ENCODE measurements around the gene AOC3. TPM values are rescaled to one million over a fixed set of nuclear protein-coding genes. Genes with fewer than 3 reads are reported as not detected.

Gene AOC3
- total and polyA plus RNA-seq, 4 donors, result 50.0 to 154 (median 69.2) TPM

GRCh38 chr17:42832934-42833766, 17.8 kb upstream of the AOC3 start, which contains the start of gene PSME3:
Gene PSME3 (plus strand): TSS chr17:42833397. CDS start chr17:42833632, 235 bp downstream.
- Histone ChIP-seq H3K9me3 (ENCODE audit: control insufficient read depth in 4 of 4, insufficient read depth in 3 of 4, low read length in 3 of 4) (no peaks in the 10 kb centered on the region), H3K9ac (ENCODE audit: insufficient read depth in 1 of 2, low read length in 2 of 2) (peak within 1 kb of the TSS; percentile 97), H3K27ac (ENCODE audit: low read depth in 1 of 2, low read length in 1 of 2) (peak within 1 kb of the TSS; percentile 90 to 93), H3K4me3 (peak within 1 kb of the TSS; percentile 88), H3K4me1 (ENCODE audit: control insufficient read depth in 5 of 5, insufficient read depth in 5 of 5, low read length in 5 of 5) (peaks cover 0 to 18% (median 3%) of the 10 kb centered on the region in 5 donors), H3K36me3 (ENCODE audit: control insufficient read depth in 4 of 4, insufficient read depth in 4 of 4, low read length in 4 of 4) (peaks cover 6 to 20% (median 11%) of the 10 kb centered on the region in 4 donors), H3K27me3 (ENCODE audit: control insufficient read depth in 3 of 3, insufficient read depth in 3 of 3, low read length in 2 of 3) (no peaks in the 10 kb centered on the region)
- 0% methylated on average over 71 of the region's 71 CpGs for WGBS, 2 donors
- no peak for TF ChIP-seq CTCF (IDR thresholded peaks at IDR 0.05; ENCODE audit: control extremely low read depth, extremely low read depth)
- ATAC-seq (ENCODE audit: insufficient read depth, low FRiP score), result peak; percentile 90
- peak; percentile 92 to 94 (median 93) for DNase-seq

GRCh38 chr17:42833767-42834422, 17.1 kb upstream of the AOC3 start:
- H3K4me1 ChIP-seq (ENCODE audit: control insufficient read depth in 5 of 5, insufficient read depth in 5 of 5, low read length in 5 of 5), result peaks cover 0 to 18% (median 3%) of the 10 kb centered on the region in 5 donors
- H3K27ac ChIP-seq (ENCODE audit: low read depth in 1 of 2, low read length in 1 of 2), result peak overlapping the region; percentile 90 to 93
- no peak for DNase-seq
- H3K4me3 ChIP-seq, result peak overlapping the region; percentile 88
- no peak for ATAC-seq (ENCODE audit: insufficient read depth, low FRiP score)
- peak overlapping the region; percentile 82 to 97 for H3K9ac ChIP-seq (ENCODE audit: insufficient read depth in 1 of 2, low read length in 2 of 2)
- H3K9me3 ChIP-seq (ENCODE audit: control insufficient read depth in 4 of 4, insufficient read depth in 3 of 4, low read length in 3 of 4), result no peaks in the 10 kb centered on the region
- TF ChIP-seq CTCF (IDR thresholded peaks at IDR 0.05; ENCODE audit: control extremely low read depth, extremely low read depth), result no peak
- WGBS, 2 donors, result 7% methylated on average over 18 of the region's 18 CpGs
- peaks cover 10 to 27% (median 14%) of the 10 kb centered on the region in 4 donors for H3K36me3 ChIP-seq (ENCODE audit: control insufficient read depth in 4 of 4, insufficient read depth in 4 of 4, low read length in 4 of 4)
- H3K27me3 ChIP-seq (ENCODE audit: control insufficient read depth in 3 of 3, insufficient read depth in 3 of 3, low read length in 2 of 3), result no peaks in the 10 kb centered on the region

- H3K36me3 ChIP-seq (ENCODE audit: control insufficient read depth in 4 of 4, insufficient read depth in 4 of 4, low read length in 4 of 4), result peaks cover 16 to 37% (median 24%) of the 10 kb centered on the region in 4 donors
- H3K9ac ChIP-seq (ENCODE audit: insufficient read depth in 1 of 2, low read length in 2 of 2), result no peak overlapping the region
These were observed 15.3 kb upstream of the AOC3 start for GRCh38 chr17:42835732-42836131.

More at GRCh38 chr17:42835732-42836131, 15.3 kb upstream of the AOC3 start:
- no peak for TF ChIP-seq CTCF (IDR thresholded peaks at IDR 0.05; ENCODE audit: control extremely low read depth, extremely low read depth)
- Histone ChIP-seq H3K4me1 (ENCODE audit: control insufficient read depth in 5 of 5, insufficient read depth in 5 of 5, low read length in 5 of 5) (peaks cover 0 to 18% (median 3%) of the 10 kb centered on the region in 5 donors), H3K27me3 (ENCODE audit: control insufficient read depth in 3 of 3, insufficient read depth in 3 of 3, low read length in 2 of 3) (no peaks in the 10 kb centered on the region), H3K27ac (ENCODE audit: low read depth in 1 of 2, low read length in 1 of 2) (no peak overlapping the region), H3K9me3 (ENCODE audit: control insufficient read depth in 4 of 4, insufficient read depth in 3 of 4, low read length in 3 of 4) (no peaks in the 10 kb centered on the region), H3K4me3 (no peak overlapping the region)
- ATAC-seq (ENCODE audit: insufficient read depth, low FRiP score) (no peak), DNase-seq (no peak)
- WGBS, 2 donors, result 94 to 96% methylated on average over 6 of the region's 6 CpGs

Measured in lung (tissue), 12 donors.